H1 (cell line): ENCODE results near the gene RIPOR2. TPM values are rescaled to one million over a fixed set of nuclear protein-coding genes. Genes with fewer than 3 reads are reported as not detected.

Experiments used
- CTCF ChIA-PET: fragments of 300-600 bp; sonication (Branson Sonifier 250); formaldehyde crosslinking; loops from one replicate; lab custom pipeline; 2021; ENCODE audit not compliant: partially characterized antibody; lab: Charles Lee
- POLR2A ChIA-PET: fragments of 300-600 bp; sonication (Branson Sonifier 250); formaldehyde crosslinking; loops from one replicate; lab custom pipeline; 2021; ENCODE audit warnings: inconsistent platforms; ENCODE audit not compliant: partially characterized antibody; lab: Charles Lee
- DNase-seq, 2 experiments: peaks; one replicate each; pipeline versions ENCODE4 v3.0.0 to v3.0.0-alpha.2; 2010 to 2022; ENCODE audit warnings: low spot score in 2 of 2, low read depth in 1 of 2, mixed read lengths in 1 of 2
- FAIRE-seq: peaks from 2 replicates; lab custom pipeline; 2011; peaks lifted over from hg19 to GRCh38; lab: Jason Lieb, UNC
- H2AFZ ChIP-seq: 2 replicates; pipeline ENCODE4 v1.8.1; 2012; ENCODE audit warnings: low read length, inconsistent platforms
- H2AK5ac ChIP-seq: 2 replicates; pipeline ENCODE4 v1.6.1; 2013; ENCODE audit warnings: low read depth, low read length
- H2BK120ac ChIP-seq: replicated peaks from 2 replicates; pipeline ENCODE3; 2013; ENCODE audit warnings: low read depth, low read length, inconsistent platforms
- H2BK12ac ChIP-seq: 2 replicates; pipeline ENCODE4 v1.6.1; 2013; ENCODE audit warnings: low read depth, low read length
- H2BK15ac ChIP-seq: 2 replicates; pipeline ENCODE4 v1.6.1; 2013; ENCODE audit warnings: low read length
- H2BK20ac ChIP-seq: 2 replicates; pipeline ENCODE4 v1.6.1; 2013; ENCODE audit warnings: low read length
- H2BK5ac ChIP-seq: 2 replicates; pipeline ENCODE4 v1.6.1; 2013; ENCODE audit warnings: low read depth, low read length
- H3K14ac ChIP-seq: 2 replicates; pipeline ENCODE4 v1.6.1; 2013; ENCODE audit warnings: inconsistent platforms; ENCODE audit not compliant: insufficient read length
- H3K18ac ChIP-seq: 2 replicates; pipeline ENCODE4 v1.6.1; 2013; ENCODE audit warnings: low read length; ENCODE audit errors: extremely low read depth
- H3K23ac ChIP-seq: 2 replicates; pipeline ENCODE4 v1.6.1; 2013; ENCODE audit warnings: inconsistent platforms; ENCODE audit not compliant: insufficient read length
- H3K23me2 ChIP-seq: 2 replicates; pipeline ENCODE4 v1.6.1; 2013; ENCODE audit warnings: low read depth, low read length
- H3K27ac ChIP-seq: 2 replicates; pipeline ENCODE4 v1.6.1; 2011; ENCODE audit warnings: low read depth, low read length, inconsistent platforms
- H3K27me3 ChIP-seq, 4 experiments: replicated peaks in 1 of 4; 1 replicate in 1 of 4; 2 replicates in 3 of 4; pipeline versions ENCODE4 v1.6.1 to v1.8.1; 2011 to 2013; ENCODE audit warnings: low read length in 3 of 4, mild to moderate bottlenecking in 3 of 4, inconsistent platforms in 2 of 4, mixed read lengths in 2 of 4, moderate library complexity in 1 of 4; ENCODE audit not compliant: control insufficient read depth in 3 of 4, insufficient read depth in 3 of 4; ENCODE audit errors: extremely low read depth in 1 of 4
- H3K36me3 ChIP-seq, 4 experiments: 2 replicates each; pipeline versions ENCODE4 v1.6.1 to v1.8.1; 2011 to 2013; ENCODE audit warnings: mild to moderate bottlenecking in 4 of 4, low read length in 3 of 4, moderate library complexity in 2 of 4, control low read depth in 1 of 4, inconsistent platforms in 1 of 4; ENCODE audit not compliant: insufficient read depth in 4 of 4, control insufficient read depth in 2 of 4
- H3K4ac ChIP-seq: replicated peaks from 2 replicates; pipeline ENCODE3; 2013; ENCODE audit warnings: low read length, low read depth, mixed read lengths, inconsistent platforms; ENCODE audit not compliant: insufficient read length
- H3K4me1 ChIP-seq, 4 experiments: replicated peaks in 1 of 4; 1 replicate in 1 of 4; 2 replicates in 3 of 4; pipeline versions ENCODE4 v1.6.1 to v1.8.1; 2011 to 2013; ENCODE audit warnings: low read length in 3 of 4, inconsistent platforms in 2 of 4, mixed read lengths in 1 of 4; ENCODE audit not compliant: insufficient read depth in 4 of 4, control insufficient read depth in 3 of 4
- H3K4me2 ChIP-seq, 2 experiments: 2 replicates each; pipeline versions ENCODE4 v1.6.1 to v1.8.1; 2011 to 2013; ENCODE audit warnings: low read depth in 2 of 2, low read length in 2 of 2, control low read depth in 1 of 2, inconsistent platforms in 1 of 2, mild to moderate bottlenecking in 1 of 2; ENCODE audit not compliant: insufficient read depth in 1 of 2
- H3K4me3 ChIP-seq, 4 experiments: fragments of 200-600, 300-600 bp in 1 of 4; sonication (generic), shearing (Covaris generic), sonication (Bioruptor Twin) in 1 of 4; 2 replicates each; pipeline versions ENCODE4 v1.5.1 to v1.8.1; 2011 to 2016; ENCODE audit warnings: low read length in 4 of 4, low read depth in 3 of 4, control low read depth in 2 of 4, inconsistent platforms in 2 of 4, mild to moderate bottlenecking in 2 of 4, mixed read lengths in 1 of 4, moderate library complexity in 1 of 4; ENCODE audit not compliant: insufficient read depth in 2 of 4; ENCODE audit errors: extremely low read depth in 1 of 4
- H3K56ac ChIP-seq: replicated peaks from 2 replicates; pipeline ENCODE3; 2013; ENCODE audit warnings: low read depth, mild to moderate bottlenecking, mixed read lengths, low read length, inconsistent platforms; ENCODE audit not compliant: insufficient read length
- H3K79me1 ChIP-seq: 2 replicates; pipeline ENCODE4 v1.6.1; 2013; ENCODE audit warnings: low read depth, low read length, control low read depth
- H3K79me2 ChIP-seq, 2 experiments: 2 replicates each; pipeline versions ENCODE4 v1.6.1 to v1.8.1; 2012 to 2013; ENCODE audit warnings: low read length in 2 of 2, mild to moderate bottlenecking in 2 of 2, inconsistent platforms in 1 of 2; ENCODE audit not compliant: insufficient read depth in 2 of 2, control insufficient read depth in 1 of 2
- H3K9ac ChIP-seq, 4 experiments: replicated peaks in 1 of 4; 1 replicate in 1 of 4; 2 replicates in 3 of 4; pipeline versions ENCODE4 v1.6.1 to v1.8.1; 2011 to 2013; ENCODE audit warnings: low read depth in 3 of 4, low read length in 3 of 4, control low read depth in 2 of 4, mild to moderate bottlenecking in 2 of 4, moderate library complexity in 2 of 4, inconsistent platforms in 1 of 4; ENCODE audit errors: extremely low read depth in 1 of 4
- H3K9me3 ChIP-seq, 2 experiments: 2 replicates each; pipeline versions ENCODE4 v1.6.1 to v1.8.1; 2012 to 2013; ENCODE audit warnings: mild to moderate bottlenecking in 2 of 2, moderate library complexity in 2 of 2, control low read depth in 1 of 2, inconsistent platforms in 1 of 2, low read depth in 1 of 2, low read length in 1 of 2, mixed read lengths in 1 of 2; ENCODE audit not compliant: insufficient read depth in 2 of 2
- H4K20me1 ChIP-seq, 2 experiments: replicated peaks in 1 of 2; 2 replicates each; pipeline versions ENCODE3 to v1.8.1; 2011 to 2013; ENCODE audit warnings: inconsistent platforms in 2 of 2, low read length in 2 of 2, mild to moderate bottlenecking in 1 of 2; ENCODE audit not compliant: insufficient read depth in 2 of 2, control insufficient read depth in 1 of 2
- H4K5ac ChIP-seq: 2 replicates; pipeline ENCODE4 v1.6.1; 2013; ENCODE audit warnings: low read length, low read depth, mixed read lengths, inconsistent platforms; ENCODE audit not compliant: insufficient read length
- H4K8ac ChIP-seq: 2 replicates; pipeline ENCODE4 v1.8.0; 2013; ENCODE audit warnings: mild to moderate bottlenecking, moderate library complexity, low read length, inconsistent platforms; ENCODE audit not compliant: insufficient read depth; ENCODE audit errors: extremely low read depth
- H4K91ac ChIP-seq: replicated peaks from 2 replicates; pipeline ENCODE3; 2013; ENCODE audit warnings: low read length, mixed read lengths, inconsistent platforms; ENCODE audit not compliant: insufficient read length
- ATF3 ChIP-seq: IDR thresholded peaks from 2 replicates; pipeline ENCODE4 v1.6.1; 2011; ENCODE audit warnings: low read depth, mild to moderate bottlenecking, low read length; ENCODE audit not compliant: insufficient read depth
- CBX8 ChIP-seq: fragments of 300-800, 300-1000 bp; sonication (generic); IDR thresholded peaks from 2 replicates; pipeline ENCODE4 v1.7.1; 2016; ENCODE audit warnings: low read depth, low read length, borderline replicate concordance
- CEBPB ChIP-seq: IDR thresholded peaks from 2 replicates; pipeline ENCODE4 v1.6.1; 2012; ENCODE audit warnings: low read depth, low read length
- CTCF ChIP-seq, 3 experiments: IDR thresholded peaks; 1 replicate in 2 of 3; 2 replicates in 1 of 3; pipeline versions ENCODE4 v1.5.1 to v1.6.1; 2011; ENCODE audit warnings: low read length in 3 of 3, mild to moderate bottlenecking in 3 of 3, inconsistent platforms in 2 of 3, low read depth in 1 of 3, moderate library complexity in 1 of 3; ENCODE audit not compliant: insufficient read depth in 1 of 3; ENCODE audit errors: control extremely low read depth in 1 of 3
- EP300 ChIP-seq, 2 experiments: IDR thresholded peaks; 1 replicate in 1 of 2; 2 replicates in 1 of 2; pipeline ENCODE4 v1.6.1; 2011 to 2012; ENCODE audit warnings: low read depth in 2 of 2, low read length in 2 of 2, mild to moderate bottlenecking in 2 of 2, borderline replicate concordance in 1 of 2, inconsistent platforms in 1 of 2, moderate library complexity in 1 of 2
- KDM1A ChIP-seq: fragments of 200-600, 300-600 bp; sonication (generic); IDR thresholded peaks from 2 replicates; pipeline ENCODE4 v1.7.1; 2016; ENCODE audit warnings: mild to moderate bottlenecking, low read length, borderline replicate concordance
- SRF ChIP-seq: IDR thresholded peaks from 2 replicates; pipeline ENCODE4 v1.6.1; 2011; ENCODE audit warnings: mild to moderate bottlenecking, low read depth, low read length, moderate library complexity
- TBP ChIP-seq: IDR thresholded peaks from 2 replicates; pipeline ENCODE4 v1.6.1; 2011; ENCODE audit warnings: low read depth, low read length, improper control_type of control experiment
- ZNF274 ChIP-seq: IDR thresholded peaks from 2 replicates; pipeline ENCODE4 v1.7.0; 2012; ENCODE audit warnings: low read length, borderline replicate concordance; ENCODE audit errors: extremely low read depth
- polyA plus RNA-seq, 7 experiments: library from polyadenylated mRNA; depleted of rRNA in 3 of 7; stranded (reverse) in 5 of 7; unstranded in 2 of 7; fragments of >200 nt in 5 of 7; fragments of 200-250 nt in 2 of 7; gene quantifications; 1 replicate in 5 of 7; 2 replicates in 1 of 7; 4 replicates in 1 of 7; pipeline versions ENCODE4 v1.2.1 to v1.2.3, GENCODE V29; 2011 to 2013; ENCODE audit warnings: missing spikeins in 2 of 7, mixed read lengths in 2 of 7
- total RNA-seq: library from RNA; stranded (reverse); fragmentation: NEBNext Ultra II Directional; extraction: Animal tissue kit (Norgen Biotek cat#: 25700); gene quantifications from 2 replicates; pipeline ENCODE4 v1.2.1, GENCODE V29; 2021

The RIPOR2 gene
- total and polyA plus RNA-seq, 2 of the 8 experiments (the other 6 are each of a cell fraction or from before 2014, with no cell fraction given), result 16.7 to 45.6 TPM

GRCh38 chr6:24880451-24880850, 55.3 kb downstream of the RIPOR2 start:
- no peak for FAIRE-seq
- Histone ChIP-seq H3K56ac (no peak overlapping the region), H4K91ac (no peak overlapping the region)

More at GRCh38 chr6:24880451-24880850, 55.3 kb downstream of the RIPOR2 start:
- Histone ChIP-seq H3K36me3 (no peaks in the 10 kb centered on the region; a peak in 1 of 8 replicates), H3K79me2 (no peaks in the 10 kb centered on the region), H2BK120ac (no peak overlapping the region), H2BK20ac (no peak overlapping the region), H3K4me2 (no peak overlapping the region), H4K20me1 (no peaks in the 10 kb centered on the region), H3K18ac (no peak overlapping the region), H3K27me3 (no peaks in the 10 kb centered on the region), H2BK5ac (no peak overlapping the region), H3K4ac (no peak overlapping the region), H4K5ac (no peak overlapping the region), H2BK12ac (no peak overlapping the region), H3K79me1 (no peaks in the 10 kb centered on the region), H2AFZ (no peak overlapping the region), H3K4me1 (peaks cover 0 to 23% (median 14%) of the 10 kb centered on the region in 4 experiments; a peak in 6 of 7 replicates), H3K27ac (no peak overlapping the region), H4K8ac (no peak overlapping the region), H3K23ac (no peak overlapping the region), H3K23me2 (peaks cover 2% of the 10 kb centered on the region; the same call in 1 of the 2 replicates), H3K9me3 (no peaks in the 10 kb centered on the region; a peak in 1 of 4 replicates), H2AK5ac (no peak overlapping the region), H3K9ac (no peak overlapping the region), H3K4me3 (no peak overlapping the region), H2BK15ac (no peak overlapping the region), H3K14ac (no peak overlapping the region)
- TF ChIP-seq CEBPB (no peak), TBP (no peak), KDM1A (no peak), SRF (no peak), CBX8 (no peak), ZNF274 (no peak), ATF3 (no peak), CTCF (IDR thresholded peaks at IDR 0.05; ENCODE audit: control extremely low read depth in 1 of 3, insufficient read depth in 1 of 3, low read depth in 1 of 3, low read length in 3 of 3) (no peak), EP300 (IDR thresholded peaks at IDR 0.05; ENCODE audit: borderline replicate concordance in 1 of 2, low read depth in 2 of 2, low read length in 2 of 2) (no peak)
- POLR2A ChIA-PET, result interaction anchor here (2.7 kb wide), 1 partner anchor 29 kb away, joined by 9 read pairs; no protein-coding TSS in a partner anchor
- no peak for DNase-seq
- CTCF ChIA-PET, result interaction anchor here (0.6 to 4.2 kb wide), 11 partner anchors 9 to 146 kb away, joined by 3 to 24 read pairs (median 4); no protein-coding TSS in a partner anchor
